Hepatocyte (in vitro differentiated cells): ENCODE measurements around the gene PLP1. TPM values are rescaled to one million over a fixed set of nuclear protein-coding genes. Genes with fewer than 3 reads are reported as not detected.

Experiments used
- DNase-seq: peaks from one replicate; pipeline ENCODE4 v3.0.0-alpha.2; 2016; ENCODE audit warnings: low spot score
- H2AFZ ChIP-seq: fragments of 200-600 bp; sonication (generic); 2 replicates; pipeline ENCODE4 v1.6.0; 2016; ENCODE audit warnings: antibody characterized with exemption, mild to moderate bottlenecking
- H3K27ac ChIP-seq: fragments of 200-600 bp; sonication (generic); 2 replicates; pipeline ENCODE4 v1.5.1; 2016; ENCODE audit warnings: mild to moderate bottlenecking
- H3K27me3 ChIP-seq: fragments of 200-600 bp; sonication (generic); 2 replicates; pipeline ENCODE4 v1.6.1; 2016
- H3K36me3 ChIP-seq: fragments of 200-600 bp; sonication (generic); replicated peaks from 2 replicates; pipeline ENCODE4 v1.5.1; 2016; ENCODE audit warnings: low read depth; ENCODE audit not compliant: insufficient read depth
- H3K4me1 ChIP-seq: fragments of 200-600 bp; sonication (generic); 2 replicates; pipeline ENCODE4 v1.5.1; 2016; ENCODE audit warnings: mild to moderate bottlenecking, moderate library complexity; ENCODE audit not compliant: insufficient read depth
- H3K4me2 ChIP-seq: fragments of 200-600 bp; sonication (generic); 2 replicates; pipeline ENCODE4 v1.6.0; 2016
- H3K4me3 ChIP-seq: fragments of 200-600 bp; sonication (generic); 2 replicates; pipeline ENCODE4 v1.5.1; 2016; ENCODE audit warnings: mild to moderate bottlenecking
- H3K79me2 ChIP-seq: fragments of 200-600 bp; sonication (generic); 2 replicates; pipeline ENCODE4 v1.6.0; 2017; ENCODE audit warnings: mild to moderate bottlenecking
- H3K9me2 ChIP-seq: fragments of 200-600 bp; sonication (generic); replicated peaks from 2 replicates; pipeline ENCODE4 v1.6.0; 2017; ENCODE audit warnings: mild to moderate bottlenecking; ENCODE audit not compliant: insufficient read depth
- H3K9me3 ChIP-seq: fragments of 200-600 bp; sonication (generic); 2 replicates; pipeline ENCODE4 v1.5.1; 2016; ENCODE audit warnings: low read depth, mild to moderate bottlenecking
- H4K20me1 ChIP-seq: fragments of 200-600 bp; sonication (generic); 2 replicates; pipeline ENCODE4 v1.6.0; 2016; ENCODE audit warnings: mild to moderate bottlenecking; ENCODE audit not compliant: insufficient read depth, poor library complexity, severe bottlenecking
- EZH2 ChIP-seq: fragments of 200-600 bp; sonication (generic); IDR thresholded peaks from 2 replicates; pipeline ENCODE4 v1.6.1; 2016; ENCODE audit warnings: antibody characterized with exemption, mild to moderate bottlenecking, borderline replicate concordance
- EZH2phosphoT487 ChIP-seq: fragments of 200-600 bp; sonication (generic); IDR thresholded peaks from one replicate; pipeline ENCODE4 v1.6.1; 2018; ENCODE audit warnings: antibody characterized with exemption, mild to moderate bottlenecking, low read depth, moderate library complexity; ENCODE audit not compliant: unreplicated experiment, severe bottlenecking
- WGBS: methylation state at CpG from one replicate; pipeline ENCODE4 v1.1.6; 2016; ENCODE audit warnings: low lambda C conversion rate; ENCODE audit errors: missing lambda C conversion rate; 5-methylcytosine and 5-hydroxymethylcytosine counted together
- polyA plus RNA-seq: library from polyadenylated mRNA; unstranded; fragments of >200 nt; fragmentation: Nextera tagmentation; extraction: Ambion mirVana; gene quantifications from 2 replicates; pipeline ENCODE4 v1.2.1, GENCODE V29; 2016
- total RNA-seq: library from RNA; depleted of rRNA; stranded (reverse); fragments of >200 nt; gene quantifications from 2 replicates; pipeline ENCODE4 v1.2.3, GENCODE V29; 2014
- TF ChIP-seq, protein P1 (sequence below): fragments of 200-600 bp; sonication (generic); IDR thresholded peaks from 2 replicates; pipeline ENCODE4 v1.5.1; 2016; ENCODE audit warnings: antibody characterized with exemption, mild to moderate bottlenecking; ENCODE audit not compliant: poor library complexity

Gene PLP1
- total and polyA plus RNA-seq, 2 experiments from 2014 or later: 1.1 to 1.5 TPM

DNA sequence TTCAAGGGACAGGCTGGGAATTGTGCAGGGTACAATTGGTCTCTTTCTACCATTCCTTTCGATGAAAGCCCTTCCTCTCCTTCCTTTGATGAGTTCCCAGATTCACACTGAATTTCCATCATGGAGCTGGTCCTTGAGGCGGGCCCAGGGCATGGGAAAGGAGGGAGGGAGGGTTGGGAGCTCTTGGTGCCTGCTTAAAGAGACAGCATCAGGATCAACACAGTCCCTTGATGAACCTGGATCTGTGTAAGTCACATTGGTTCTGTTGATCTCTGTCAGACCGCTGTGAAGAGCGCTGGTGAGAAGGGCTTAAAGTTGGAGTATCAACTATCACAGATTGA is 4.4 kb downstream of the PLP1 start:
- Histone ChIP-seq H3K4me1 (no peaks in the 10 kb centered on the region), H3K4me2 (no peak overlapping the region), H3K36me3 (no peaks in the 10 kb centered on the region), H3K27ac (no peak overlapping the region), H3K9me3 (no peaks in the 10 kb centered on the region), H3K79me2 (no peaks in the 10 kb centered on the region), H4K20me1 (no peaks in the 10 kb centered on the region), H3K27me3 (peaks cover 6% of the 10 kb centered on the region), H3K9me2 (no peaks in the 10 kb centered on the region), H2AFZ (no peak overlapping the region), H3K4me3 (no peak overlapping the region)
- WGBS: 77% methylated on average over 4 of the region's 4 CpGs
- DNase-seq: no peak
- TF ChIP-seq EZH2 (no peak), EZH2phosphoT487 (no peak)
- TF ChIP-seq, protein P1, sequence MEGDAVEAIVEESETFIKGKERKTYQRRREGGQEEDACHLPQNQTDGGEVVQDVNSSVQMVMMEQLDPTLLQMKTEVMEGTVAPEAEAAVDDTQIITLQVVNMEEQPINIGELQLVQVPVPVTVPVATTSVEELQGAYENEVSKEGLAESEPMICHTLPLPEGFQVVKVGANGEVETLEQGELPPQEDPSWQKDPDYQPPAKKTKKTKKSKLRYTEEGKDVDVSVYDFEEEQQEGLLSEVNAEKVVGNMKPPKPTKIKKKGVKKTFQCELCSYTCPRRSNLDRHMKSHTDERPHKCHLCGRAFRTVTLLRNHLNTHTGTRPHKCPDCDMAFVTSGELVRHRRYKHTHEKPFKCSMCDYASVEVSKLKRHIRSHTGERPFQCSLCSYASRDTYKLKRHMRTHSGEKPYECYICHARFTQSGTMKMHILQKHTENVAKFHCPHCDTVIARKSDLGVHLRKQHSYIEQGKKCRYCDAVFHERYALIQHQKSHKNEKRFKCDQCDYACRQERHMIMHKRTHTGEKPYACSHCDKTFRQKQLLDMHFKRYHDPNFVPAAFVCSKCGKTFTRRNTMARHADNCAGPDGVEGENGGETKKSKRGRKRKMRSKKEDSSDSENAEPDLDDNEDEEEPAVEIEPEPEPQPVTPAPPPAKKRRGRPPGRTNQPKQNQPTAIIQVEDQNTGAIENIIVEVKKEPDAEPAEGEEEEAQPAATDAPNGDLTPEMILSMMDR: no peak

DNA sequence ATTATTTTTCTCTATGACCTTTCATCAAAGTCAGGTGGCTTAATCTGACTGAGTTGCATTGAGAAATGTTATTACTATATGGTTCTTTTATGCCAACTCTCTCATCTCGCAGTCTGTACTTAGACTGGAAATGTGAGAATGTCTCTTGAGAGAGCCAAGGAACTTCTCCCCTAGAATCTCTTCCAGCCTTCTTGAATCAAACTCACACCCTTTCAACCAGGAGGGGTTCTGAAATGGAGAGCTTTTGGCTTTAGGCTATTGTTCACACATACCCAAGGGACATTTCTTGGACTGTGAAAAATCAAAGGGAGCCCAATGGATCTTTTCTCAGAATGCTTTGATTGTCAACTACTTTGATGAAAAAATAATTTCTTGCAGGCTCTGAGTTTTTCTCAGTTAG is 5.1 kb downstream of the PLP1 start:
- H4K20me1 ChIP-seq: no peaks in the 10 kb centered on the region
- no peak overlapping the region for H3K4me2 ChIP-seq
- no peak overlapping the region for H3K4me3 ChIP-seq
- no peaks in the 10 kb centered on the region for H3K4me1 ChIP-seq
- no peaks in the 10 kb centered on the region for H3K9me3 ChIP-seq
- H3K36me3 ChIP-seq: no peaks in the 10 kb centered on the region
- H2AFZ ChIP-seq: no peak overlapping the region
- no peaks in the 10 kb centered on the region for H3K27me3 ChIP-seq
- H3K27ac ChIP-seq: no peak overlapping the region
- no peak for TF ChIP-seq EZH2phosphoT487
- TF ChIP-seq, protein P1: no peak
- TF ChIP-seq EZH2: no peak
- WGBS: 94% methylated on average over 1 of the region's 1 CpG
- H3K9me2 ChIP-seq: no peaks in the 10 kb centered on the region
- no peak for DNase-seq
- no peaks in the 10 kb centered on the region for H3K79me2 ChIP-seq

DNA sequence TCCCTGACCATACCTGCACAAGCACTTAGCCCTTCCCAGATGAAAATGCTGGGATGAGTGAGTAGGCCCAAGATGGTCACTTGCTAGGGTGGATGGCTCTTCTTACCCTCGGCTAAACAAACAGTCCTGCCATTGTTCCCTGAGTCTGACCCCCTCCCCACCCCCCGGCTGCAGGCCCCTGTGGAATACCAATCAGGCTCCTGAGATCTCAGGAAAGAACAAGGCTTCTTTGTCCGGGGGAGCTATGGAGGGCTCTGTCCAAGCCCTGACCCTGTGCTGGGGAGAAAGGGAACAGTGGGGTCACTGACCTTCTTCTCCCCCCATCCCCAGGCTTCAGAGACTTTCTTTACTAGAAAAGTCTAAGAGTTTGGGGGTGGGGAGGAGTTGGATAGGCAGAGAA is 6.0 kb downstream of the PLP1 start:
- Histone ChIP-seq H3K9me3 (no peaks in the 10 kb centered on the region), H3K79me2 (no peaks in the 10 kb centered on the region), H3K36me3 (no peaks in the 10 kb centered on the region), H3K27ac (no peak overlapping the region), H3K4me1 (no peaks in the 10 kb centered on the region), H3K4me3 (no peak overlapping the region), H3K9me2 (no peaks in the 10 kb centered on the region), H3K4me2 (no peak overlapping the region), H3K27me3 (no peaks in the 10 kb centered on the region), H2AFZ (no peak overlapping the region), H4K20me1 (no peaks in the 10 kb centered on the region)
- 70% methylated on average over 3 of the region's 3 CpGs for WGBS
- DNase-seq: no peak
- no peak for TF ChIP-seq EZH2

DNA sequence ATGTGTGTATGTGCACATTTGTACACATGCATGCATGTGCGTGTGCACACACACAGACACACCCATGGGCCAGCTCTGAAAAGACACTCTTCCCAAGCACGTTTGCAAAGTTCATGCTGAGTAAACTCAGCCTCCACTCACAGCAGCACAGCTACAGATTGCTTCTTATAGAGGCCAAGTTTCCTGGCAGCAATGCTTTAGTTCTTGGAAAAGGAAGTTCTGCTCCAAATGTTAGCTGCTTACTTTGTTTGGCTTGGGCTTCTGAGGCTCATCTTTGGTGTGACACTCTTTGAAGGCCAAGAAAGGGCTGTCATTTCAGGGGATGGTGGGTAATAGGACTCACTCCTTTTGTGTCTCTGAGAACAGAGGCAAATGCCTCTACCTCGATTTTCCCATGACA is 6.6 kb downstream of the PLP1 start:
- no peak overlapping the region for H3K27ac ChIP-seq
- 68% methylated on average over 3 of the region's 3 CpGs for WGBS
- DNase-seq: no peak

More for the DNA sequence above, 6.6 kb downstream of the PLP1 start:
- Histone ChIP-seq H3K4me2 (no peak overlapping the region), H3K79me2 (no peaks in the 10 kb centered on the region), H3K9me3 (no peaks in the 10 kb centered on the region), H3K27me3 (no peaks in the 10 kb centered on the region), H4K20me1 (no peaks in the 10 kb centered on the region), H3K4me1 (no peaks in the 10 kb centered on the region), H3K36me3 (no peaks in the 10 kb centered on the region), H2AFZ (no peak overlapping the region), H3K9me2 (no peaks in the 10 kb centered on the region), H3K4me3 (no peak overlapping the region)
- no peak for TF ChIP-seq EZH2phosphoT487
- TF ChIP-seq EZH2: no peak
